Gastroesophageal sphincter (tissue), 3 donors: ENCODE data around the gene DTNBP1.

Source experiments
- CTCF ChIP-seq, 4 experiments: fragments of 200-600 bp in 2 of 4; fragments of 450-650 bp in 2 of 4; sonication (generic) in 1 of 4; IDR thresholded peaks; one replicate each; pipeline ENCODE4 v1.5.1; 2017 to 2019; ENCODE audit warnings: antibody characterized with exemption in 4 of 4, mild to moderate bottlenecking in 2 of 4, moderate library complexity in 2 of 4
- EP300 ChIP-seq: sonication (generic); formaldehyde crosslinking; IDR thresholded peaks from one replicate; pipeline ENCODE4 v1.6.1; 2017; ENCODE audit warnings: antibody characterized with exemption, mild to moderate bottlenecking

DNA sequence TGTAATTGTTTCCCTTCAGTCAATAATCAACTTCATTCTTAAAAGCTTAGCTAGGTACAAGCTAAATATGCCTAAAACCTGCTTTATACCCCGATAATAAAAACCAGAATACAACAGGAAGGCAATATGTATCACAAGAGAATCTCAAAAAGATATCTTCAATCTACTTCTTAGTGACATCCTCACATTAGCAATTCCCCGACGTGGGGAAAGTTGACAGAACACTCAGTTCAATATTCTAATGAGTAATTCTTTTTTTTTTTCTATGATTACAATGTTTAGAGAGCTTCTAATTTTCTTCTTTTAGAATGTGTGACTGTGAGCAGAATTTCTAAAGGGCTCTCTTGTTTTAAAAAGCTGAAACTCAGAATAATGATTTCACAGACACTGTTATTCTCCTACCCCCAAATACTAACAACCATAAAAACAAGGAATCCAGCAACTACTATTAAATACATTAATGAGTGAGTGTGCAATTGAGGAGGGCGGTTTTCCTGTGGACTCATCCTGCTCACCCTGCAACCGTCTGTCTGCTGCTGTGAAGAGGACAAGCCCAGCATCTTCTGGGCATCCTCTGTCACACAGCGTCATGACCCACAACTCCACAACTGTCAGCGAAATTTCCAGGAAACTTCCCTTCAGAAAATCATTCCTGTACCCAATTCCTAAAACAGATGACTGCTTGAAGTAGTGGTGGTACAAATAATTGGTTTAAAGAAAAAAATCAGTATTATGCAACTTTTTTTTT lies 68.1 kb downstream of the DTNBP1 start:
- TF ChIP-seq CTCF (IDR thresholded peaks at IDR 0.05) = no peak
- no peak for TF ChIP-seq EP300
